Fibroblast of lung (primary cell): ENCODE measurements around the gene SEMG1. TPM values are rescaled to one million over a fixed set of nuclear protein-coding genes. Genes with fewer than 3 reads are reported as not detected.

ENCODE experiments used
- DNase-seq, 2 donors: peaks; one replicate each; pipeline versions ENCODE4 v3.0.0 to v3.0.0-alpha.2; 2010; ENCODE audit warnings: low read depth in 2 of 2
- H2AFZ ChIP-seq: 2 replicates; pipeline ENCODE4 v1.5.1; 2012; ENCODE audit warnings: low read length, control low read depth, inconsistent platforms
- H3K27ac ChIP-seq: 2 replicates; pipeline ENCODE4 v1.5.1; 2011; ENCODE audit warnings: low read length, control low read depth; ENCODE audit not compliant: insufficient read depth
- H3K27me3 ChIP-seq: 2 replicates; pipeline ENCODE4 v1.5.1; 2011; ENCODE audit warnings: mild to moderate bottlenecking, low read length; ENCODE audit not compliant: control insufficient read depth, insufficient read depth
- H3K36me3 ChIP-seq: 2 replicates; pipeline ENCODE4 v1.5.1; 2011; ENCODE audit warnings: low read length; ENCODE audit not compliant: control insufficient read depth, insufficient read depth
- H3K4me1 ChIP-seq: 2 replicates; pipeline ENCODE4 v1.5.1; 2011; ENCODE audit warnings: low read length; ENCODE audit not compliant: control insufficient read depth, insufficient read depth; ENCODE audit errors: extremely low read depth
- H3K4me2 ChIP-seq: 2 replicates; pipeline ENCODE4 v1.5.1; 2011; ENCODE audit warnings: low read length, control low read depth; ENCODE audit not compliant: insufficient read depth; ENCODE audit errors: extremely low read depth
- H3K4me3 ChIP-seq, 4 experiments: fragments of 200-600 bp in 1 of 4; sonication (generic) in 1 of 4; replicated peaks in 1 of 4; 2 replicates each; pipeline ENCODE4 v1.5.1; 2011 to 2016; ENCODE audit warnings: low read length in 4 of 4, low read depth in 3 of 4, mild to moderate bottlenecking in 3 of 4, control low read depth in 2 of 4, inconsistent platforms in 1 of 4, mixed read lengths in 1 of 4; ENCODE audit not compliant: insufficient read depth in 1 of 4; ENCODE audit errors: control extremely low read depth in 1 of 4
- H3K79me2 ChIP-seq: 2 replicates; pipeline ENCODE4 v1.5.1; 2012; ENCODE audit warnings: mild to moderate bottlenecking, low read length, inconsistent platforms; ENCODE audit not compliant: control insufficient read depth, insufficient read depth
- H3K9ac ChIP-seq: 2 replicates; pipeline ENCODE4 v1.5.1; 2011; ENCODE audit warnings: mild to moderate bottlenecking, low read length, control low read depth; ENCODE audit not compliant: insufficient read depth
- H3K9me3 ChIP-seq: 2 replicates; pipeline ENCODE4 v1.5.1; 2012; ENCODE audit warnings: low read depth, low read length; ENCODE audit not compliant: control insufficient read depth, insufficient read depth
- H4K20me1 ChIP-seq: 2 replicates; pipeline ENCODE4 v1.5.1; 2011; ENCODE audit warnings: low read length; ENCODE audit not compliant: control insufficient read depth, insufficient read depth; ENCODE audit errors: extremely low read depth
- EZH2 ChIP-seq: IDR thresholded peaks from 2 replicates; pipeline ENCODE4 v1.5.1; 2012; ENCODE audit warnings: low read length, control low read depth, mild to moderate bottlenecking; ENCODE audit errors: missing control alignments
- polyA plus RNA-seq, 2 donors: library from polyadenylated mRNA; depleted of rRNA in 1 of 2; stranded (reverse) in 1 of 2; unstranded in 1 of 2; fragments of >200 nt; gene quantifications; 2 replicates each; pipeline ENCODE4 v1.2.1, GENCODE V29; 2011 to 2012; ENCODE audit warnings: missing spikeins in 1 of 2
- total RNA-seq: library from RNA; depleted of rRNA; stranded (reverse); fragments of >200 nt; gene quantifications from 2 replicates; pipeline ENCODE4 v1.2.1, GENCODE V29; 2014
- TF ChIP-seq, protein P1 (sequence below), 2 donors: IDR thresholded peaks in 1 of 2; conservative IDR thresholded peaks in 1 of 2; 1 replicate in 1 of 2; 2 replicates in 1 of 2; pipeline ENCODE4 v1.5.1; 2011 to 2012; ENCODE audit warnings: low read length in 2 of 2, control low read depth in 1 of 2, inconsistent platforms in 1 of 2, low read depth in 1 of 2, mild to moderate bottlenecking in 1 of 2

Gene SEMG1
- total and polyA plus RNA-seq, 2 donors (not counting 1 experiment from before 2014, with no cell fraction given): not detected

DNA sequence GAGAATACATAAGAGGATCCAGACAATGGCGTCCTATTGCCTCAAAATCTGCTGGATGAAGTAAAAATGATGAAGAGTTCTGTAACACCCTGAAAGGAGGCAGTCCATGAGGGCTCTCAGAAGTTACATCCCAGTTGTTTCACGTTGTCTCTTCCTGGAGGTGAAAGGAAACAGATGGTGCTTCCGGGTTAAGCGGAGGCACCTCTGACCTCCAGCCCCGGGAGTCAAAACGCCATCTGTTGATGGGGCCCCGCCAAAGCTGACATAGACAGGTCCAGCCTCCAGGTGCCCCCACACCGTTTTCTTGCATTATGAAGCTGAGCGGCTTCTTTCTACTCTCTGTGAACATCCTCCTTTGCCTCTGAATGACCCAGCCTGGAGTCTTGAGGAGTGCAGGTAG, 23.8 kb downstream of the SEMG1 start:
- Histone ChIP-seq H3K79me2 (no peaks in the 10 kb centered on the region), H3K9ac (no peak overlapping the region), H3K4me2 (no peak overlapping the region), H3K36me3 (no peaks in the 10 kb centered on the region), H2AFZ (no peak overlapping the region), H3K4me1 (no peaks in the 10 kb centered on the region), H3K4me3 (no peak overlapping the region), H4K20me1 (no peaks in the 10 kb centered on the region), H3K27ac (no peak overlapping the region), H3K9me3 (no peaks in the 10 kb centered on the region), H3K27me3 (peaks cover 1% of the 10 kb centered on the region)
- no peak for DNase-seq
- TF ChIP-seq, protein P1, sequence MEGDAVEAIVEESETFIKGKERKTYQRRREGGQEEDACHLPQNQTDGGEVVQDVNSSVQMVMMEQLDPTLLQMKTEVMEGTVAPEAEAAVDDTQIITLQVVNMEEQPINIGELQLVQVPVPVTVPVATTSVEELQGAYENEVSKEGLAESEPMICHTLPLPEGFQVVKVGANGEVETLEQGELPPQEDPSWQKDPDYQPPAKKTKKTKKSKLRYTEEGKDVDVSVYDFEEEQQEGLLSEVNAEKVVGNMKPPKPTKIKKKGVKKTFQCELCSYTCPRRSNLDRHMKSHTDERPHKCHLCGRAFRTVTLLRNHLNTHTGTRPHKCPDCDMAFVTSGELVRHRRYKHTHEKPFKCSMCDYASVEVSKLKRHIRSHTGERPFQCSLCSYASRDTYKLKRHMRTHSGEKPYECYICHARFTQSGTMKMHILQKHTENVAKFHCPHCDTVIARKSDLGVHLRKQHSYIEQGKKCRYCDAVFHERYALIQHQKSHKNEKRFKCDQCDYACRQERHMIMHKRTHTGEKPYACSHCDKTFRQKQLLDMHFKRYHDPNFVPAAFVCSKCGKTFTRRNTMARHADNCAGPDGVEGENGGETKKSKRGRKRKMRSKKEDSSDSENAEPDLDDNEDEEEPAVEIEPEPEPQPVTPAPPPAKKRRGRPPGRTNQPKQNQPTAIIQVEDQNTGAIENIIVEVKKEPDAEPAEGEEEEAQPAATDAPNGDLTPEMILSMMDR (conservative IDR thresholded peaks at IDR 0.05 in 1 of 2, IDR thresholded peaks at IDR 0.05 in 1 of 2; ENCODE audit: low read depth in 1 of 2, low read length in 2 of 2): no peak
- TF ChIP-seq EZH2: no peak

DNA sequence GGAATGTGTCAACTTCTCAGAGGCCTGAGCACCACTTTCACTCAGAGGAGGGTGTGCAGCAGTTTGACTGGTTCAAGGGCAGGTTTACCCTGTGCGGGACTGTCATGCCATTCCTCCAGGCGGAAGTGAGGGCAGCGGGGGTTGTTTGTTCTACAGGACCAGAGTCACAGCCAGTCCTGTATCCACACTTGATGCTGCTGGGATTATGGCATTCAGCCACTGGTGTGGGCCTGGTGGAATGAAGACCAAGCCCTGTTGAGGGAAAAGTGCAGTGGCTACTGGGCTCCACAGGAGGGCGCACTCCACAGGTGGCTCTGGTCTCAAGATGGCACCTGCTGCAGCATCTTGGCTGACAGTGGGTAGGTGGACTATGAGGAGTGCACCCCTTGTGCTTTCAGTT, 29.2 kb downstream of the SEMG1 start:
- H3K9ac ChIP-seq: no peak overlapping the region
- no peak overlapping the region for H3K4me2 ChIP-seq
- H3K9me3 ChIP-seq: no peaks in the 10 kb centered on the region
- H2AFZ ChIP-seq: no peak overlapping the region
- TF ChIP-seq EZH2: no peak
- TF ChIP-seq, protein P1 (conservative IDR thresholded peaks at IDR 0.05 in 1 of 2, IDR thresholded peaks at IDR 0.05 in 1 of 2; ENCODE audit: low read depth in 1 of 2, low read length in 2 of 2): peak in 1 of 2 donors; percentile 32
- H4K20me1 ChIP-seq: no peaks in the 10 kb centered on the region
- H3K4me1 ChIP-seq: no peaks in the 10 kb centered on the region
- no peaks in the 10 kb centered on the region for H3K79me2 ChIP-seq
- no peak overlapping the region for H3K4me3 ChIP-seq
- H3K27me3 ChIP-seq: no peaks in the 10 kb centered on the region
- H3K36me3 ChIP-seq: no peaks in the 10 kb centered on the region
- DNase-seq: no peak
- H3K27ac ChIP-seq: no peak overlapping the region

DNA sequence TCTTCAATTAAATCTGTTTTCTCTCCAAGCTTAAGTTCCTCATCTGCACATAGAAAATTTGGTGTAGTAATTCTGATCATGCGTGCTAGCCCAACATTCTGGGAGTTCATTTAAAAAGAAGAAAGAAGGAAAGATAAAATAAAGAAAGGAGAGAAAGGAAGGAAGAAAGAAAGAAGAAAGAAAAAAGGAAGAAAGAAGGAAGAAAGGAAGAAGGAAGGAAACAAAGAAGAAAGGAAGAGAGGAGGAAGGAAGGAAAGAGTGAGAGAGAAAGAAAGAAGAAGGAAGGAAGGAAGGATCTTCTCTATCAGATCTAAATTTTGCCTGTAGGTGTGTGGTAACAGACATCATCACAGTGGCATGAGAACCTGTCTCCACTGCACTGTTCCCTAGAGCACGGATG, 31.3 kb downstream of the SEMG1 start:
- TF ChIP-seq, protein P1 (conservative IDR thresholded peaks at IDR 0.05 in 1 of 2, IDR thresholded peaks at IDR 0.05 in 1 of 2; ENCODE audit: low read depth in 1 of 2, low read length in 2 of 2): no peak
- no peak for TF ChIP-seq EZH2
- no peak for DNase-seq
- H3K27ac ChIP-seq: no peak overlapping the region
- no peaks in the 10 kb centered on the region for H3K36me3 ChIP-seq
- no peaks in the 10 kb centered on the region for H3K27me3 ChIP-seq
- no peaks in the 10 kb centered on the region for H3K79me2 ChIP-seq
- no peak overlapping the region for H3K9ac ChIP-seq
- no peaks in the 10 kb centered on the region for H3K4me1 ChIP-seq
- H2AFZ ChIP-seq: no peak overlapping the region
- H3K9me3 ChIP-seq: no peaks in the 10 kb centered on the region
- no peaks in the 10 kb centered on the region for H4K20me1 ChIP-seq
- no peak overlapping the region for H3K4me2 ChIP-seq
- no peak overlapping the region for H3K4me3 ChIP-seq
